Measurements from ENCODE around the gene MGAT5.

Gene MGAT5

GRCh38 chr2:134432435-134432883 lies 178.6 kb downstream of the MGAT5 start:
- no peak for DNase-seq

- DNase-seq, result no peak
Measured at GRCh38 chr2:134433469-134433868, 179.6 kb downstream of the MGAT5 start.

GRCh38 chr2:134433979-134434378 lies 180.1 kb downstream of the MGAT5 start:
- no peak for DNase-seq

GRCh38 chr2:134435505-134435904 lies 181.6 kb downstream of the MGAT5 start:
- no peak for DNase-seq

- DNase-seq, result no peak
Measured at GRCh38 chr2:134435936-134436335, 182.1 kb downstream of the MGAT5 start.

- no peak for DNase-seq
Measured at GRCh38 chr2:134436706-134437105, 182.8 kb downstream of the MGAT5 start.

GRCh38 chr2:134438371-134438770 lies 184.5 kb downstream of the MGAT5 start:
- DNase-seq, result no peak

GRCh38 chr2:134440336-134440909 lies 186.6 kb downstream of the MGAT5 start:
- DNase-seq, result no peak

GRCh38 chr2:134441153-134441863 lies 187.4 kb downstream of the MGAT5 start:
- no peak for DNase-seq

GRCh38 chr2:134443814-134444480 lies 190.1 kb downstream of the MGAT5 start:
- DNase-seq, result no peak

- DNase-seq, result no peak
Measured at GRCh38 chr2:134445116-134445515, 191.2 kb downstream of the MGAT5 start.

GRCh38 chr2:134445985-134446382 lies 192.1 kb downstream of the MGAT5 start:
- DNase-seq, result no peak

- DNase-seq, result no peak
Measured at GRCh38 chr2:134446383-134447017, 192.6 kb downstream of the MGAT5 start.

GRCh38 chr2:134447669-134448068 lies 193.8 kb downstream of the MGAT5 start:
- no peak for DNase-seq

GRCh38 chr2:134448650-134449049 lies 194.8 kb downstream of the MGAT5 start:
- no peak for DNase-seq

GRCh38 chr2:134449157-134449556 lies 195.3 kb downstream of the MGAT5 start:
- no peak for DNase-seq

GRCh38 chr2:134449751-134450513 lies 196.1 kb downstream of the MGAT5 start:
- DNase-seq, result no peak

GRCh38 chr2:134451347-134451630 lies 197.4 kb downstream of the MGAT5 start:
- DNase-seq, result no peak

- DNase-seq, result no peak
Measured at GRCh38 chr2:134452042-134452733, 198.3 kb downstream of the MGAT5 start.

GRCh38 chr2:134453476-134453875 lies 199.6 kb downstream of the MGAT5 start:
- no peak for DNase-seq

GRCh38 chr2:134453973-134454372 lies 200.1 kb downstream of the MGAT5 start:
- no peak for DNase-seq

- DNase-seq, result no peak
Measured at GRCh38 chr2:134454426-134454825, 200.6 kb downstream of the MGAT5 start.

GRCh38 chr2:134454931-134455330 lies 201.1 kb downstream of the MGAT5 start:
- no peak for DNase-seq

All from activated CD4-positive, CD25-positive, alpha-beta regulatory T cell (primary cell).